ENCODE results near the gene TOP3A. TPM values are rescaled to one million over a fixed set of nuclear protein-coding genes. Genes with fewer than 3 reads are reported as not detected.
A peak's percentile ranks its signal among the peaks of the same experiment; 100 is the strongest.

The TOP3A gene
- total and polyA plus RNA-seq, 11 donors, result 9.4 to 26.1 (median 12.8) TPM

- intact Hi-C loops (cut with DNase I), result no loop called here
- peak overlapping the region; percentile 55 to 97 (median 84) for H3K4me3 ChIP-seq
- DNase-seq, result peak; percentile 55 to 81 (median 63)
- TF ChIP-seq CTCF (IDR thresholded peaks at IDR 0.05) (no peak), POLR2A (IDR thresholded peaks at IDR 0.05) (no peak)
- peaks cover 0 to 4% (median 0%) of the 10 kb centered on the region in 12 donors for H3K9me3 ChIP-seq
- H3K4me1 ChIP-seq, result peaks cover 0 to 20% (median 6%) of the 10 kb centered on the region in 12 donors
- 6 to 11% (median 8%) methylated on average over 14 of the region's 14 CpGs for WGBS, 4 donors
- ATAC-seq, result peak in 1 of 4 donors; percentile 29
- no peaks in the 10 kb centered on the region for H3K27me3 ChIP-seq
- peaks cover 0 to 11% (median 0%) of the 10 kb centered on the region in 9 donors for H3K36me3 ChIP-seq
- peak overlapping the region; percentile 11 to 82 (median 64) for H3K27ac ChIP-seq
These were observed 47.9 kb upstream of the TOP3A start for GRCh38 chr17:18362698-18363100.

- H3K27ac ChIP-seq, result peak overlapping the region in 11 of 12 donors; percentile 19 to 82 (median 65)
- TF ChIP-seq POLR2A (IDR thresholded peaks at IDR 0.05), result no peak
- intact Hi-C loops (cut with DNase I), result no loop called here
- DNase-seq, result no peak
- peaks cover 0 to 11% (median 0%) of the 10 kb centered on the region in 9 donors for H3K36me3 ChIP-seq
- H3K4me3 ChIP-seq, result peak overlapping the region in 10 of 12 donors; percentile 66 to 94 (median 84)
- H3K4me1 ChIP-seq, result peaks cover 0 to 26% (median 6%) of the 10 kb centered on the region in 12 donors
- H3K27me3 ChIP-seq, result no peaks in the 10 kb centered on the region
- 56 to 65% (median 64%) methylated on average over 15 of the region's 15 CpGs for WGBS, 4 donors
- no peak for ATAC-seq
- peaks cover 0 to 4% (median 0%) of the 10 kb centered on the region in 12 donors for H3K9me3 ChIP-seq
These were observed 47.3 kb upstream of the TOP3A start for GRCh38 chr17:18361837-18362697.

GRCh38 chr17:18360518-18360917 lies 45.7 kb upstream of the TOP3A start:
- Histone ChIP-seq H3K27me3 (no peaks in the 10 kb centered on the region), H3K36me3 (peaks cover 0 to 11% (median 0%) of the 10 kb centered on the region in 9 donors), H3K4me1 (peaks cover 0 to 38% (median 6%) of the 10 kb centered on the region in 12 donors), H3K27ac (no peak overlapping the region), H3K9me3 (no peaks in the 10 kb centered on the region), H3K4me3 (no peak overlapping the region)
- DNase-seq, result no peak
- TF ChIP-seq CTCF (IDR thresholded peaks at IDR 0.05) (no peak), POLR2A (IDR thresholded peaks at IDR 0.05) (no peak)
- no peak for ATAC-seq
- intact Hi-C loops (cut with DNase I), result no loop called here
- 91 to 93% (median 92%) methylated on average over 8 of the region's 8 CpGs for WGBS, 4 donors

GRCh38 chr17:18356624-18357023 lies 41.8 kb upstream of the TOP3A start:
- H3K4me3 ChIP-seq, result no peak overlapping the region
- no peaks in the 10 kb centered on the region for H3K9me3 ChIP-seq
- H3K27ac ChIP-seq, result peak overlapping the region in 1 of 12 donors; percentile 79
- intact Hi-C loops (cut with DNase I), result no loop called here
- no peaks in the 10 kb centered on the region for H3K27me3 ChIP-seq
- TF ChIP-seq POLR2A (IDR thresholded peaks at IDR 0.05) (no peak), CTCF (IDR thresholded peaks at IDR 0.05) (no peak)
- peaks cover 0 to 18% (median 0%) of the 10 kb centered on the region in 12 donors for H3K4me1 ChIP-seq
- DNase-seq (peak in 3 of 5 donors; percentile 35 to 54 (median 44)), ATAC-seq (peak in 3 of 4 donors; percentile 58 to 60 (median 59))
- H3K36me3 ChIP-seq, result peaks cover 0 to 35% (median 15%) of the 10 kb centered on the region in 9 donors
- 86 to 93% (median 92%) methylated on average over 10 of the region's 10 CpGs for WGBS, 4 donors
